ENCODE results near the gene CCDC81.
"Not testable (repeated sequence)": the region's sequence is repeated elsewhere in the genome, so short reads cannot be mapped to it uniquely, and the experiment has no call there.

The CCDC81 gene

DNA sequence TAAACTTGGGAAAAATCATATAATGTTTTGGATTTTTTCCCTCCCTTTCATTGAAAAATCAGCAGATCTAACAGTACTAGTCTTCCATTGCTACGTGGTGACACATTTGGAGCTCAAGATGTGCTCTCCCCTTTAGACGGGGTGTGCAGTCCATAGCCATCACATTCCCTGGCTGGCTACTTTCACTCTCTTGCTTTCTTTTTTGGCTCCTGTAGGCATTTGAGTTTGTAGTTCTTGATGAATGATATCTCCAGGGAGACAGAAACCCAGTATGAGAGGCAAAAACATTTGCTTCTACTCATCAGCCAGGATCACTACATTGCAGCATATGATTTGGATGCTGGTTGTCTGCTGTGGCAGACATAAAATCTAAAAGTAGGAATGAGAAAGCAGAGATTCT, 12.1 kb downstream of the CCDC81 start:
- in situ Hi-C loops (cut with HindIII; ENCODE audit: low sequenced_read_pairs): no loop called here

- in situ Hi-C loops (cut with HindIII; ENCODE audit: low sequenced_read_pairs): no loop called here
Measured at GRCh38 chr11:86388198-86388597, 13.5 kb downstream of the CCDC81 start.

DNA sequence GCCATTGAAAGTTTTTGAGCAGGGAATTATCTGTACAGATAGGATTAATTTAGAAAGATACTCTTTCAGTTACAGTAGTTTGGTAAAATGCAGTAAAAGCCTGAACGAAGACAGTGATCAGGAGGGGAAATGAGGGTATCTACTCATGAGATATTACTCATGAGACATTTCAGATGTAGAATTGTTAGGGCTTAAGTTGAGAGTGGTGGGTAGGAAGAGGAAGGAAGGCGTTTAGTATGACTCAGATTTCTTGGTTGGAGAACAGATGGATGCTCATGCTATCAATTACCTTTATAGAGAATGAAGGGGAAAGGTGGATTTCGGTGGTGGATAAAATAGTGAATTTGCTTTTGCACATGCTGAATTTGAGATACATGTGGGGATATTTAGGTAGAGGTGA, 15.8 kb downstream of the CCDC81 start:
- in situ Hi-C loops (cut with HindIII; ENCODE audit: low sequenced_read_pairs): no loop called here

DNA sequence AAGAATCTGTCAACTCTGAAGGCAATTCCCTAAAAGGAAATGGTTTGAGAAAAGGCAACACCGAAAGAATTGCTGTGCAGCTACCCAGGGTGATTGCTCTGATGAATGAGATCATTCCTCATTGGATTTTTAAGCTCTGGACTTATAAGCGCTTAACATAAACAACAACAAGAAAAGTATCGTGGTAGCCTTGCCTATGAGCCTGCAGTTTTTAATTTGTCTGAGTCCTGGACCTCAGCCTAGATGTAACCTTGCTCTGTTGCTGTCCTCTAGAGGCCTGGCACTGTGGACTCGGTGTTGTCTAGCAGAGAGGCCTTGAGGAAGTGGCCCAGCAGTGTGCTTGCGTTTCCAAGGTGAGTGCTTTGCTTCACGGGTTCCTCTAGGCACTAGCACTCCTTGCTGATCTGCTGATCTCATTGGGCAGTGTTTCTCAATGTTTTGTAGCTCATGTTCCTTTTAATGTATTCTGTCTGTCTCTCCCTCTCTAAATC, 20.4 kb downstream of the CCDC81 start:
- in situ Hi-C loops (cut with HindIII; ENCODE audit: low sequenced_read_pairs): no loop called here

- in situ Hi-C loops (cut with HindIII; ENCODE audit: low sequenced_read_pairs): no loop called here
Measured at GRCh38 chr11:86396396-86396795, 21.7 kb downstream of the CCDC81 start.

GRCh38 chr11:86397351-86397750, 22.7 kb downstream of the CCDC81 start:
- in situ Hi-C loops (cut with HindIII; ENCODE audit: low sequenced_read_pairs): no loop called here

DNA sequence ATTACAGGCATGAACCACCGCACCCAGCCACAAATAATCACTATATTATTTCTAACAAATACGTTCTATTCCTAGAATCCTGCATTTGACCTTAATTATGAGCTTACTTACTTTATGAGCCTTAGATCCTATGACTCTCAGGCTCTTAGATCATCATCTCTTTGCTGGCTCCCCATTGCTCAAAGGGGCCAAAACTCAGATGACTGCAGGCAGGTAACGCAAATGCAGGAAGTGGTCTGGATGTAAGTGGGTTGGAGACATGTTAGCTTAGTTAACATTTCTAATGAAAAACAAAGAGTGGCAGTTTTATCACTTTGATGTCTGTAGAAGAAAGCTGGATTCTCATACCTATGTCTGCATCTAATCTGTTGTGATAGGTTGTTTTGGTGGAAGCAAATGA, 23.4 kb downstream of the CCDC81 start:
- in situ Hi-C loops (cut with HindIII; ENCODE audit: low sequenced_read_pairs): no loop called here

- in situ Hi-C loops (cut with HindIII; ENCODE audit: low sequenced_read_pairs): no loop called here
Measured at GRCh38 chr11:86403458-86403857, 28.8 kb downstream of the CCDC81 start.

DNA sequence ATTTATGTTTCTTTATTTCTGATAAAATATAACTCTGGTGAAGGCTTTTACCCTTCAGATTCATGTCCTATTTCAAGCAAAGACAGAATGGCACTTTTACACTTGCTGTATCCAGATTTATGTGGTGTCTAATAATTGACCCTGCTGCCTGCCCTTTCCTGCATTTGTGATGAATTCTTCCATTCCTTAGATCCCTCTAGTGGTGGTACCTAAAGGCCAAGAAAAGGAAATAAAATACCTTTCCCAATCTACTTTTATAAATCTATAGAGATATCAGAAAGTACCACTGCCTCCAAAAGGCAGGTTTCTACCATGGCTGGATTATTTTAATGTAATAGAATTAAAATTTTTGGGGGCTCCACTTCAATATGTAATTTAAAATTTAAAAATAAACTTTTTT, 34.2 kb downstream of the CCDC81 start:
- in situ Hi-C loops (cut with HindIII; ENCODE audit: low sequenced_read_pairs): no loop called here

GRCh38 chr11:86414032-86414431, 39.3 kb downstream of the CCDC81 start:
- in situ Hi-C loops (cut with HindIII; ENCODE audit: low sequenced_read_pairs): no loop called here

- in situ Hi-C loops (cut with HindIII; ENCODE audit: low sequenced_read_pairs): no loop called here
Measured at GRCh38 chr11:86415026-86415425, 40.3 kb downstream of the CCDC81 start.

DNA sequence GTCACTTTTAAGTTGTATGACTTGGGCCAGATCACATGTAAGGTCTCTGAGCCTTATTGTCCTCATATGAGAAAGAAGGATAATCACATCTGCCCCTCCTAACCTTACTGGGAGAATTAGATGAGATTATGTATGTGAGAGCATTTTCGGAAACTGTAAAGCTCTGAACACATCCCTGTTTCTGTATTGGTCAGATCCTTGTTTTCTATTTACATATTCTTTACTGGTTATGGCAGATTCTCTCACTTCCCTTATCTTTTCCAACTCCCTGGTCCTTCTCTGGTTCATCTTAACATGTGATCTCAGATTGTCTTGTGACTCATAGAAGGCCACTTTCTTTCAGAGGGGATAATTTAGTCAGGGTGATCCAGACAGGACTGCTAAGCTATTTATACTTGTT, 41.8 kb downstream of the CCDC81 start:
- in situ Hi-C loops (cut with HindIII; ENCODE audit: low sequenced_read_pairs): no loop called here

DNA sequence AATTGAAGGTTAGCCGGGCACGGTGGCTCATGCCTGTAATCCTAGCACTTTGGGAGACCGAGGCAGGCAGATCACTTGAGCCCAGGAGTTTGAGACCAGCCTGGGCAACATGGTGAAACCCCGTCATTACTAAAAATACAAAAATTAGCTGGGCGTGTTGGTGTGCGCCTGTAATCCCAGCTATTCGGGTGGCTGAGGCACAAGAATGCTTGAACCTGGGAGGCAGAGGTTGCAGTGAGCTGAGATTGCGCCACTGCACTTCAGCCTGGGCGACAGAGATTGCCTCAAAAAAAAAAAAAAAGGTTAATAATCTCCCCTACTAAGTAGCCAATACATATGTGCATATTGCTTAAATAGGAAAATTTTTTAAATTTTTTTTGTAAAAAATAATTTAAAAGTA, 42.3 kb downstream of the CCDC81 start:
- in situ Hi-C loops (cut with HindIII; ENCODE audit: low sequenced_read_pairs): not testable (repeated sequence)

GRCh38 chr11:86418106-86418505, 43.4 kb downstream of the CCDC81 start:
- in situ Hi-C loops (cut with HindIII; ENCODE audit: low sequenced_read_pairs): no loop called here

DNA sequence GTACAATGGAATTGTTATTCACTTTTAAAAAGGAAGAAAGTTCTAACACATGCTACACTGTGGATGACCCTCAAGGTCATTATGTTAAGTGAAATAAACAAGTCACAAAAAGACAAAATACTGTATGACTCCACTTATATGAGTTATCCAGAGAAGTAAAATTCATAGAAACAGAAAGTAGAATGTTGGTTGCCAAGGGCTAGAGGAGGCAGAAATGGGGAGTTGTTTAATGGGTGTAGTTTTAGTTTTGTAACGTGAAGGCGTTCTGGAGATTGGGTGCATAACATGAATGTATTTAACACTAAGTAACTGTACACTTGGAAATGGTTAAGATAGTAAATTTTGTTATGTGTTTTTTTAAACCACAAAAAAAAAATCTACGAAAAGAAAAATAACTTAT, 43.8 kb downstream of the CCDC81 start:
- in situ Hi-C loops (cut with HindIII; ENCODE audit: low sequenced_read_pairs): no loop called here

GRCh38 chr11:86418917-86419316, 44.2 kb downstream of the CCDC81 start:
- in situ Hi-C loops (cut with HindIII; ENCODE audit: low sequenced_read_pairs): no loop called here

GRCh38 chr11:86421946-86422345, 47.3 kb downstream of the CCDC81 start:
- in situ Hi-C loops (cut with HindIII; ENCODE audit: low sequenced_read_pairs): no loop called here

GRCh38 chr11:86422371-86422770, 47.7 kb downstream of the CCDC81 start:
- in situ Hi-C loops (cut with HindIII; ENCODE audit: low sequenced_read_pairs): no loop called here

GRCh38 chr11:86423488-86423887, 48.8 kb downstream of the CCDC81 start:
- in situ Hi-C loops (cut with HindIII; ENCODE audit: low sequenced_read_pairs): not testable (repeated sequence)

GRCh38 chr11:86427441-86427840, 52.8 kb downstream of the CCDC81 start:
- in situ Hi-C loops (cut with HindIII; ENCODE audit: low sequenced_read_pairs): loop anchor here (25.0 kb wide), 1 partner anchor 210 kb away; no protein-coding TSS in a partner anchor

GRCh38 chr11:86431258-86431657, 56.6 kb downstream of the CCDC81 start:
- in situ Hi-C loops (cut with HindIII; ENCODE audit: low sequenced_read_pairs): loop anchor here (25.0 kb wide), 1 partner anchor 206 kb away; no protein-coding TSS in a partner anchor

GRCh38 chr11:86433361-86434095, 58.8 kb downstream of the CCDC81 start:
- in situ Hi-C loops (cut with HindIII; ENCODE audit: low sequenced_read_pairs): loop anchor here (25.0 kb wide), 1 partner anchor 204 kb away; no protein-coding TSS in a partner anchor

DNA sequence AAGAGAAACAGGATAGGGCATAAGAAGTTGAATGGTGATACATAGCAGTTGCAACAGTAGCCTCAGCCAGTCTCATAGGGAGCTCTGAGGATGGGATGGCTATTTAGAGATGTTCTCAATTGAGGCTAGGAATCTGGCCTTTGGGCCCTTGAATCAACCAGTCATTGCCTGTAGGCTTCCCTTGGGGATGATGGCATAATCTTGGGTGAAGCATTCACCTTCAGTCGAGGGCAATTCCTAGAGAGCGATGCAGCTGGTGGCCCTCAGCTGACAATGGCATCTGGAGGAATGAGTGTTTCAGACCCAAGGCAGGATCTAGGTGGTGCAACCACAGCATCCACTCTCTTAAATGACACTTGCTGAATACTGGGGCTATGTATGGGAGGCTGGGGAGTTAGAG, 61.0 kb downstream of the CCDC81 start:
- in situ Hi-C loops (cut with HindIII; ENCODE audit: low sequenced_read_pairs): loop anchor here (25.0 kb wide), 1 partner anchor 202 kb away; no protein-coding TSS in a partner anchor
